ENCODE measurements around the gene VPS4A.

GRCh38 chr16:69302301-69302700 is 8.8 kb upstream of the VPS4A start:
- TF ChIP-seq CTCF (IDR thresholded peaks at IDR 0.05) (no peak), POLR2A (IDR thresholded peaks at IDR 0.05) (no peak)
